Common myeloid progenitor, CD34-positive (primary cell): ENCODE results near the gene SOCS4.

Experiments
- CTCF ChIA-PET: fragments of 350-600 bp; sonication (Branson Sonifier 250); formaldehyde crosslinking; loops from one replicate; lab custom pipeline; 2021; ENCODE audit warnings: antibody characterized with exemption; lab: Charles Lee
- POLR2A ChIA-PET: fragments of 350-600 bp; sonication (Branson Sonifier 250); formaldehyde crosslinking; loops from one replicate; lab custom pipeline; 2021; ENCODE audit warnings: antibody characterized with exemption; lab: Charles Lee
- DNase-seq, 3 donors: peaks; one replicate each; pipeline versions ENCODE4 v3.0.0 to v3.0.0-alpha.2; 2013
- H3K27ac ChIP-seq, 2 experiments: 1 replicate in 1 of 2; 2 replicates in 1 of 2; pipeline ENCODE4 v1.7.0; 2013; ENCODE audit warnings: inconsistent platforms in 2 of 2, low read length in 2 of 2, mild to moderate bottlenecking in 2 of 2, low read depth in 1 of 2, moderate library complexity in 1 of 2; ENCODE audit not compliant: severe bottlenecking in 2 of 2, insufficient read depth in 1 of 2, poor library complexity in 1 of 2
- H3K27me3 ChIP-seq, 5 experiments: replicated peaks in 2 of 5; 1 replicate in 3 of 5; 2 replicates in 2 of 5; pipeline versions ENCODE4 v1.6.1 to v1.7.0; 2013; ENCODE audit warnings: low read length in 4 of 5, mild to moderate bottlenecking in 2 of 5, moderate library complexity in 2 of 5, inconsistent platforms in 1 of 5; ENCODE audit not compliant: insufficient read depth in 5 of 5, control insufficient read depth in 4 of 5
- H3K36me3 ChIP-seq, 4 experiments: 1 replicate in 2 of 4; 2 replicates in 2 of 4; pipeline versions ENCODE4 v1.6.1 to v1.7.0; 2013; ENCODE audit warnings: low read length in 3 of 4, control low read depth in 1 of 4, mild to moderate bottlenecking in 1 of 4; ENCODE audit not compliant: control insufficient read depth in 4 of 4, insufficient read depth in 4 of 4
- H3K4me1 ChIP-seq, 4 experiments: 1 replicate in 3 of 4; 2 replicates in 1 of 4; pipeline versions ENCODE4 v1.6.1 to v1.7.1; 2013; ENCODE audit warnings: low read length in 3 of 4, mild to moderate bottlenecking in 3 of 4, control low read depth in 1 of 4, inconsistent platforms in 1 of 4, moderate library complexity in 1 of 4; ENCODE audit not compliant: control insufficient read depth in 4 of 4, insufficient read depth in 4 of 4; ENCODE audit errors: control extremely low read depth in 1 of 4
- H3K4me3 ChIP-seq, 7 experiments: 1 replicate in 4 of 7; 2 replicates in 3 of 7; pipeline versions ENCODE4 v1.5.1 to v1.7.0; 2013; ENCODE audit warnings: mild to moderate bottlenecking in 7 of 7, low read length in 6 of 7, moderate library complexity in 6 of 7, inconsistent platforms in 2 of 7, low read depth in 2 of 7, control low read depth in 1 of 7; ENCODE audit not compliant: insufficient read depth in 4 of 7, control insufficient read depth in 1 of 7; ENCODE audit errors: extremely low read depth in 1 of 7
- H3K9me3 ChIP-seq, 5 experiments: 1 replicate in 4 of 5; 2 replicates in 1 of 5; pipeline versions ENCODE4 v1.6.1 to v1.7.1; 2013; ENCODE audit warnings: low read length in 4 of 5, mild to moderate bottlenecking in 2 of 5, inconsistent platforms in 1 of 5, low read depth in 1 of 5, moderate library complexity in 1 of 5; ENCODE audit not compliant: control insufficient read depth in 4 of 5, insufficient read depth in 2 of 5; ENCODE audit errors: control extremely low read depth in 1 of 5
- WGBS: methylation state at CpG from one replicate; pipeline ENCODE4 v1.1.5; 2013; ENCODE audit not compliant: insufficient coverage; 5-methylcytosine and 5-hydroxymethylcytosine counted together

Gene SOCS4

GRCh38 chr14:55066223-55066622, 39.2 kb downstream of the SOCS4 start:
- Histone ChIP-seq H3K27ac (no peak overlapping the region), H3K36me3 (peaks cover 8 to 43% (median 28%) of the 10 kb centered on the region in 4 experiments), H3K4me3 (no peak overlapping the region), H3K4me1 (no peaks in the 10 kb centered on the region), H3K9me3 (no peaks in the 10 kb centered on the region), H3K27me3 (no peaks in the 10 kb centered on the region)
- WGBS: 100% methylated on average over 1 of the region's 1 CpG
- ChIA-PET POLR2A (interaction anchor here (0.6 to 0.8 kb wide), 2 partner anchors 15 to 222 kb away, joined by 3 to 4 read pairs; partner anchors contain the start of gene MAPK1IP1L), CTCF (interaction anchor here (0.7 to 2.5 kb wide), 6 partner anchors 9 to 366 kb away, joined by 3 to 9 read pairs (median 4); partner anchors contain the start of gene MAPK1IP1L)
- no peak for DNase-seq

- no peaks in the 10 kb centered on the region for H3K9me3 ChIP-seq
- WGBS: 50% methylated on average over 4 of the region's 4 CpGs
- H3K27me3 ChIP-seq: no peaks in the 10 kb centered on the region
- DNase-seq: peak in 1 of 3 donors; percentile 9
- ChIA-PET CTCF (interaction anchor here (2.2 to 2.7 kb wide), 2 partner anchors 19 to 90 kb away, joined by 7 read pairs; partner anchors contain the start of gene MAPK1IP1L), POLR2A (interaction anchor here (0.6 to 0.7 kb wide), 2 partner anchors 18 to 99 kb away, joined by 3 read pairs; no protein-coding TSS in a partner anchor)
- peaks cover under 1 to 14% (median 8%) of the 10 kb centered on the region in 4 experiments for H3K36me3 ChIP-seq
- H3K27ac ChIP-seq: no peak overlapping the region
- H3K4me3 ChIP-seq: no peak overlapping the region
- peaks cover 11 to 28% (median 16%) of the 10 kb centered on the region in 4 experiments for H3K4me1 ChIP-seq
Observed at GRCh38 chr14:55070981-55071411, 44.0 kb downstream of the SOCS4 start.

GRCh38 chr14:55071870-55072640, 45.0 kb downstream of the SOCS4 start:
- ChIA-PET POLR2A (no interaction called here), CTCF (interaction anchor here (1.0 to 2.7 kb wide), 7 partner anchors 8 to 89 kb away, joined by 3 to 7 read pairs (median 4); partner anchors contain the start of gene MAPK1IP1L)
- WGBS: 24% methylated on average over 3 of the region's 10 CpGs

GRCh38 chr14:55073856-55074255, 46.8 kb downstream of the SOCS4 start:
- ChIA-PET CTCF (interaction anchor here (0.6 kb wide), 1 partner anchor 617 kb away, joined by 3 read pairs; no protein-coding TSS in a partner anchor), POLR2A (no interaction called here)
- no peaks in the 10 kb centered on the region for H3K9me3 ChIP-seq
- no peak for DNase-seq
- peaks cover 0 to 3% (median under 1%) of the 10 kb centered on the region in 4 experiments for H3K36me3 ChIP-seq
- 50% methylated on average over 2 of the region's 2 CpGs for WGBS
- no peak overlapping the region for H3K27ac ChIP-seq
- H3K4me1 ChIP-seq: peaks cover 11 to 28% (median 16%) of the 10 kb centered on the region in 4 experiments
- no peak overlapping the region for H3K4me3 ChIP-seq
- H3K27me3 ChIP-seq: no peaks in the 10 kb centered on the region

More at GRCh38 chr14:55071870-55072640, 45.0 kb downstream of the SOCS4 start:
- Histone ChIP-seq H3K4me1 (peaks cover 11 to 28% (median 16%) of the 10 kb centered on the region in 4 experiments), H3K27ac (peak overlapping the region in 1 of 2 experiments; percentile 56), H3K27me3 (no peaks in the 10 kb centered on the region), H3K36me3 (peaks cover 0 to 9% (median under 1%) of the 10 kb centered on the region in 4 experiments), H3K9me3 (no peaks in the 10 kb centered on the region), H3K4me3 (peak overlapping the region in 4 of 7 experiments; percentile 1 to 55 (median 22))
- DNase-seq: peak; percentile 56 to 88 (median 80)

GRCh38 chr14:55074662-55075061, 47.6 kb downstream of the SOCS4 start:
- H3K27me3 ChIP-seq: no peaks in the 10 kb centered on the region
- POLR2A ChIA-PET: no interaction called here
- H3K4me3 ChIP-seq: peak overlapping the region in 2 of 7 experiments; percentile 0 to 13
- CTCF ChIA-PET: interaction anchor here (1.1 kb wide), 1 partner anchor 9 kb away, joined by 4 read pairs; no protein-coding TSS in a partner anchor
- H3K36me3 ChIP-seq: peaks cover 0 to 1% (median under 1%) of the 10 kb centered on the region in 4 experiments
- peaks cover 11 to 28% (median 16%) of the 10 kb centered on the region in 4 experiments for H3K4me1 ChIP-seq
- DNase-seq: peak in 1 of 3 donors; percentile 31
- no peaks in the 10 kb centered on the region for H3K9me3 ChIP-seq
- 4% methylated on average over 2 of the region's 5 CpGs for WGBS
- no peak overlapping the region for H3K27ac ChIP-seq

GRCh38 chr14:55075628-55076175, 48.7 kb downstream of the SOCS4 start:
- WGBS: 97% methylated on average over 3 of the region's 3 CpGs
- Histone ChIP-seq H3K4me3 (no peak overlapping the region), H3K9me3 (no peaks in the 10 kb centered on the region), H3K4me1 (peaks cover 11 to 28% (median 16%) of the 10 kb centered on the region in 4 experiments), H3K36me3 (no peaks in the 10 kb centered on the region), H3K27ac (no peak overlapping the region), H3K27me3 (no peaks in the 10 kb centered on the region)
- DNase-seq: no peak
- CTCF ChIA-PET: interaction anchor here (0.7 to 1.1 kb wide), 2 partner anchors 10 to 180 kb away, joined by 3 to 4 read pairs; no protein-coding TSS in a partner anchor
- POLR2A ChIA-PET: no interaction called here
